Naive thymus-derived CD8-positive, alpha-beta T cell (primary cell): ENCODE results near the gene IQCF2. TPM values are rescaled to one million over a fixed set of nuclear protein-coding genes. Genes with fewer than 3 reads are reported as not detected.

Experiments used
- polyA plus RNA-seq, 3 donors: library from polyadenylated mRNA; unstranded; fragments of 300-500 nt; fragmentation: Illumina TruSeq; gene quantifications; one replicate each; pipeline ENCODE4 v1.2.3, GENCODE V29; 2021
- total RNA-seq, 8 experiments: library from RNA in 2 of 8; stranded (reverse) in 2 of 8; gene quantifications; one replicate each; pipeline ENCODE4 v1.2.3 and lab custom pipeline; 2021 to 2026

The IQCF2 gene
- total and polyA plus RNA-seq, 5 experiments from 2014 or later = not detected

Other genes starting within 250 kb of the IQCF2 start
- gene TEX264, start 190.4 kb upstream of the IQCF2 start, total RNA-seq = 10 to 100 TPM; 37.4 to 39.7 TPM
- gene TEX264, start 190.4 kb upstream of the IQCF2 start, polyA plus RNA-seq = 10 to 100 TPM; 84.5 to 95.7 (median 85.3) TPM
- gene GRM2, start 154.5 kb upstream of the IQCF2 start, total RNA-seq = 1 to 10 TPM; 2.9 to 5.0 TPM
- gene GRM2, start 154.5 kb upstream of the IQCF2 start, polyA plus RNA-seq = under 1 TPM in 1 of 3 donors, not detected in 2; 0.09 TPM
- gene IQCF6, start 82.4 kb upstream of the IQCF2 start, total RNA-seq = not detected
- not detected for gene IQCF6, start 82.4 kb upstream of the IQCF2 start, polyA plus RNA-seq
- not detected for gene IQCF5, start 14.0 kb downstream of the IQCF2 start, total RNA-seq
- gene IQCF5, start 14.0 kb downstream of the IQCF2 start, polyA plus RNA-seq = not detected
- gene IQCF1, start 41.7 kb downstream of the IQCF2 start, total RNA-seq = not detected
- gene IQCF1, start 41.7 kb downstream of the IQCF2 start, polyA plus RNA-seq = not detected
- 10 to 100 TPM; 15.9 to 16.5 TPM for gene RRP9, start 80.3 kb downstream of the IQCF2 start, total RNA-seq
- gene RRP9, start 80.3 kb downstream of the IQCF2 start, polyA plus RNA-seq = 10 to 100 TPM; 18.1 to 29.6 (median 19.6) TPM
- 10 to 100 TPM in 1 of 2 experiments, 1 to 10 TPM in 1; 9.7 to 11.7 TPM for gene PARP3, start 80.7 kb downstream of the IQCF2 start, total RNA-seq
- gene PARP3, start 80.7 kb downstream of the IQCF2 start, polyA plus RNA-seq = 1 to 10 TPM; 4.6 to 9.0 (median 5.5) TPM
- not detected for gene GPR62, start 93.8 kb downstream of the IQCF2 start, total RNA-seq
- gene GPR62, start 93.8 kb downstream of the IQCF2 start, polyA plus RNA-seq = not detected
- gene PCBP4, start 105.8 kb downstream of the IQCF2 start, total RNA-seq = 1 to 10 TPM; 8.3 to 9.4 TPM
- 10 to 100 TPM in 1 of 3 donors, 1 to 10 TPM in 2; 2.4 to 10.9 (median 5.3) TPM for gene PCBP4, start 105.8 kb downstream of the IQCF2 start, polyA plus RNA-seq
- 10 to 100 TPM; 56.4 to 60.4 TPM for gene ABHD14B, start 112.4 kb downstream of the IQCF2 start, total RNA-seq
- 10 to 100 TPM; 69.3 to 84.6 (median 73.2) TPM for gene ABHD14B, start 112.4 kb downstream of the IQCF2 start, polyA plus RNA-seq
- 10 to 100 TPM; 17.7 to 22.1 TPM for gene ABHD14A, start 113.4 kb downstream of the IQCF2 start, total RNA-seq
- gene ABHD14A, start 113.4 kb downstream of the IQCF2 start, polyA plus RNA-seq = 100 to 1,000 TPM in 1 of 3 donors, 10 to 100 TPM in 2; 94.6 to 100 (median 94.9) TPM
- 10 to 100 TPM; 14.1 to 15.8 TPM for gene ACY1, start 121.9 kb downstream of the IQCF2 start, total RNA-seq
- gene ACY1, start 121.9 kb downstream of the IQCF2 start, polyA plus RNA-seq = 10 to 100 TPM; 18.5 to 28.5 (median 18.6) TPM
- 1,000 to 10,000 TPM; 1,232 to 1,277 TPM for gene RPL29, start 134.3 kb downstream of the IQCF2 start, total RNA-seq
- 1,000 to 10,000 TPM; 1,632 to 1,741 (median 1,693) TPM for gene RPL29, start 134.3 kb downstream of the IQCF2 start, polyA plus RNA-seq
- gene DUSP7, start 195.0 kb downstream of the IQCF2 start, total RNA-seq = 10 to 100 TPM; 28.6 to 29.0 TPM
- gene DUSP7, start 195.0 kb downstream of the IQCF2 start, polyA plus RNA-seq = 1 to 10 TPM; 1.8 to 4.6 (median 2.2) TPM